ENCODE results near the gene KCND1.
"Not testable (repeated sequence)": the region's sequence is repeated elsewhere in the genome, so short reads cannot be mapped to it uniquely, and the experiment has no call there.

The KCND1 gene

GRCh38 chrX:48992341-48992740 is 20.7 kb upstream of the KCND1 start:
- no peak overlapping the region for H2AFZ ChIP-seq (ENCODE audit: low read depth, low read length)
- H3K36me3 ChIP-seq (ENCODE audit: insufficient read depth, low read length) = peaks cover 23% of the 10 kb centered on the region
- no peaks in the 10 kb centered on the region for H3K9me3 ChIP-seq (ENCODE audit: low read length)

GRCh38 chrX:48989483-48989882 is 17.8 kb upstream of the KCND1 start:
- no peaks in the 10 kb centered on the region for H3K4me1 ChIP-seq (ENCODE audit: insufficient read depth, low read length)
- H3K9me3 ChIP-seq (ENCODE audit: low read length) = no peaks in the 10 kb centered on the region
- H3K27me3 ChIP-seq (ENCODE audit: insufficient read depth, low read length) = no peaks in the 10 kb centered on the region
- H3K4me3 ChIP-seq (ENCODE audit: low read length) = no peak overlapping the region
- peaks cover 17% of the 10 kb centered on the region for H3K36me3 ChIP-seq (ENCODE audit: insufficient read depth, low read length)
- H2AFZ ChIP-seq (ENCODE audit: low read depth, low read length) = no peak overlapping the region

More at GRCh38 chrX:48992341-48992740, 20.7 kb upstream of the KCND1 start:
- H3K27me3 ChIP-seq (ENCODE audit: insufficient read depth, low read length) = no peaks in the 10 kb centered on the region
- H3K4me3 ChIP-seq (ENCODE audit: low read length) = no peak overlapping the region
- no peaks in the 10 kb centered on the region for H3K4me1 ChIP-seq (ENCODE audit: insufficient read depth, low read length)

- Histone ChIP-seq H3K4me1 (ENCODE audit: insufficient read depth, low read length) (no peaks in the 10 kb centered on the region), H3K27me3 (ENCODE audit: insufficient read depth, low read length) (no peaks in the 10 kb centered on the region), H3K4me3 (ENCODE audit: low read length) (no peak overlapping the region), H3K9me3 (ENCODE audit: low read length) (no peaks in the 10 kb centered on the region), H2AFZ (ENCODE audit: low read depth, low read length) (no peak overlapping the region), H3K36me3 (ENCODE audit: insufficient read depth, low read length) (peaks cover 20% of the 10 kb centered on the region)
Measured at GRCh38 chrX:48983896-48984295, 12.3 kb upstream of the KCND1 start.

GRCh38 chrX:48983081-48983480 is 11.4 kb upstream of the KCND1 start:
- Histone ChIP-seq H3K4me1 (ENCODE audit: insufficient read depth, low read length) (no peaks in the 10 kb centered on the region), H3K4me3 (ENCODE audit: low read length) (no peak overlapping the region), H3K9me3 (ENCODE audit: low read length) (no peaks in the 10 kb centered on the region), H3K36me3 (ENCODE audit: insufficient read depth, low read length) (peaks cover 23% of the 10 kb centered on the region), H2AFZ (ENCODE audit: low read depth, low read length) (no peak overlapping the region), H3K27me3 (ENCODE audit: insufficient read depth, low read length) (no peaks in the 10 kb centered on the region)

GRCh38 chrX:48981178-48981577 is 9.5 kb upstream of the KCND1 start:
- H3K4me1 ChIP-seq (ENCODE audit: insufficient read depth, low read length) = no peaks in the 10 kb centered on the region
- H2AFZ ChIP-seq (ENCODE audit: low read depth, low read length) = no peak overlapping the region
- no peaks in the 10 kb centered on the region for H3K27me3 ChIP-seq (ENCODE audit: insufficient read depth, low read length)
- peaks cover 27% of the 10 kb centered on the region for H3K36me3 ChIP-seq (ENCODE audit: insufficient read depth, low read length)
- no peak overlapping the region for H3K4me3 ChIP-seq (ENCODE audit: low read length)
- no peaks in the 10 kb centered on the region for H3K9me3 ChIP-seq (ENCODE audit: low read length)

GRCh38 chrX:48980341-48980740 is 8.7 kb upstream of the KCND1 start:
- peaks cover 30% of the 10 kb centered on the region for H3K36me3 ChIP-seq (ENCODE audit: insufficient read depth, low read length)
- H3K4me1 ChIP-seq (ENCODE audit: insufficient read depth, low read length); H3K9me3 ChIP-seq (ENCODE audit: low read length); H2AFZ ChIP-seq (ENCODE audit: low read depth, low read length); H3K27me3 ChIP-seq (ENCODE audit: insufficient read depth, low read length); H3K4me3 ChIP-seq (ENCODE audit: low read length): not testable (repeated sequence)

GRCh38 chrX:48978226-48978625 is 6.6 kb upstream of the KCND1 start:
- no peaks in the 10 kb centered on the region for H3K9me3 ChIP-seq (ENCODE audit: low read length)
- H3K27me3 ChIP-seq (ENCODE audit: insufficient read depth, low read length) = no peaks in the 10 kb centered on the region
- H3K4me3 ChIP-seq (ENCODE audit: low read length) = no peak overlapping the region
- peaks cover 33% of the 10 kb centered on the region for H3K36me3 ChIP-seq (ENCODE audit: insufficient read depth, low read length)
- H2AFZ ChIP-seq (ENCODE audit: low read depth, low read length) = no peak overlapping the region
- no peaks in the 10 kb centered on the region for H3K4me1 ChIP-seq (ENCODE audit: insufficient read depth, low read length)

GRCh38 chrX:48976086-48976485 is 4.4 kb upstream of the KCND1 start:
- H3K4me1 ChIP-seq (ENCODE audit: insufficient read depth, low read length) = no peaks in the 10 kb centered on the region
- no peak overlapping the region for H3K4me3 ChIP-seq (ENCODE audit: low read length)
- no peak overlapping the region for H2AFZ ChIP-seq (ENCODE audit: low read depth, low read length)
- H3K9me3 ChIP-seq (ENCODE audit: low read length) = no peaks in the 10 kb centered on the region
- peaks cover 22% of the 10 kb centered on the region for H3K36me3 ChIP-seq (ENCODE audit: insufficient read depth, low read length)
- H3K27me3 ChIP-seq (ENCODE audit: insufficient read depth, low read length) = no peaks in the 10 kb centered on the region

- peaks cover 20% of the 10 kb centered on the region for H3K36me3 ChIP-seq (ENCODE audit: insufficient read depth, low read length)
- no peaks in the 10 kb centered on the region for H3K9me3 ChIP-seq (ENCODE audit: low read length)
- no peaks in the 10 kb centered on the region for H3K27me3 ChIP-seq (ENCODE audit: insufficient read depth, low read length)
- H2AFZ ChIP-seq (ENCODE audit: low read depth, low read length) = no peak overlapping the region
- no peak overlapping the region for H3K4me3 ChIP-seq (ENCODE audit: low read length)
- H3K4me1 ChIP-seq (ENCODE audit: insufficient read depth, low read length) = no peaks in the 10 kb centered on the region
Measured at GRCh38 chrX:48975541-48975940, 3.9 kb upstream of the KCND1 start.

- Histone ChIP-seq H3K36me3 (ENCODE audit: insufficient read depth, low read length) (peaks cover 20% of the 10 kb centered on the region), H3K27me3 (ENCODE audit: insufficient read depth, low read length) (no peaks in the 10 kb centered on the region), H3K4me1 (ENCODE audit: insufficient read depth, low read length) (no peaks in the 10 kb centered on the region), H3K9me3 (ENCODE audit: low read length) (no peaks in the 10 kb centered on the region), H3K4me3 (ENCODE audit: low read length) (no peak overlapping the region), H2AFZ (ENCODE audit: low read depth, low read length) (no peak overlapping the region)
Measured at GRCh38 chrX:48975041-48975440, 3.4 kb upstream of the KCND1 start.

- Histone ChIP-seq H3K27me3 (ENCODE audit: insufficient read depth, low read length) (no peaks in the 10 kb centered on the region), H3K4me3 (ENCODE audit: low read length) (no peak overlapping the region), H3K36me3 (ENCODE audit: insufficient read depth, low read length) (peaks cover 20% of the 10 kb centered on the region), H2AFZ (ENCODE audit: low read depth, low read length) (no peak overlapping the region), H3K4me1 (ENCODE audit: insufficient read depth, low read length) (no peaks in the 10 kb centered on the region), H3K9me3 (ENCODE audit: low read length) (no peaks in the 10 kb centered on the region)
Measured at GRCh38 chrX:48974574-48974973, 2.9 kb upstream of the KCND1 start.

- Histone ChIP-seq H2AFZ (ENCODE audit: low read depth, low read length) (no peak overlapping the region), H3K4me1 (ENCODE audit: insufficient read depth, low read length) (no peaks in the 10 kb centered on the region), H3K27me3 (ENCODE audit: insufficient read depth, low read length) (no peaks in the 10 kb centered on the region), H3K9me3 (ENCODE audit: low read length) (no peaks in the 10 kb centered on the region), H3K36me3 (ENCODE audit: insufficient read depth, low read length) (peaks cover 20% of the 10 kb centered on the region), H3K4me3 (ENCODE audit: low read length) (no peak overlapping the region)
Measured at GRCh38 chrX:48974033-48974432, 2.4 kb upstream of the KCND1 start.

GRCh38 chrX:48972220-48973164 is 848 bp upstream of the KCND1 start:
- H3K4me1 ChIP-seq (ENCODE audit: insufficient read depth, low read length) = no peaks in the 10 kb centered on the region
- peaks cover 16% of the 10 kb centered on the region for H3K36me3 ChIP-seq (ENCODE audit: insufficient read depth, low read length)
- no peaks in the 10 kb centered on the region for H3K9me3 ChIP-seq (ENCODE audit: low read length)
- H3K4me3 ChIP-seq (ENCODE audit: low read length) = no peak overlapping the region
- no peak overlapping the region for H2AFZ ChIP-seq (ENCODE audit: low read depth, low read length)
- no peaks in the 10 kb centered on the region for H3K27me3 ChIP-seq (ENCODE audit: insufficient read depth, low read length)

GRCh38 chrX:48969471-48969870 is 2.2 kb downstream of the KCND1 start:
- no peaks in the 10 kb centered on the region for H3K9me3 ChIP-seq (ENCODE audit: low read length)
- H2AFZ ChIP-seq (ENCODE audit: low read depth, low read length) = no peak overlapping the region
- no peak overlapping the region for H3K4me3 ChIP-seq (ENCODE audit: low read length)
- no peaks in the 10 kb centered on the region for H3K27me3 ChIP-seq (ENCODE audit: insufficient read depth, low read length)
- H3K4me1 ChIP-seq (ENCODE audit: insufficient read depth, low read length) = no peaks in the 10 kb centered on the region
- peaks cover 1% of the 10 kb centered on the region for H3K36me3 ChIP-seq (ENCODE audit: insufficient read depth, low read length)

All from neuron (in vitro differentiated cells).